NT2/D1 (cell line): ENCODE results near the gene PMEL.
A peak's percentile ranks its signal among the peaks of the same experiment; 100 is the strongest.
"Not testable (repeated sequence)": the region's sequence is repeated elsewhere in the genome, so short reads cannot be mapped to it uniquely, and the experiment has no call there.

Source experiments
- DNase-seq: peaks from one replicate; pipeline ENCODE4 v3.0.0-alpha.2; 2011; ENCODE audit warnings: low read depth, low spot score
- H3K27me3 ChIP-seq: 2 replicates; pipeline ENCODE4 v1.6.0; 2011; ENCODE audit warnings: mild to moderate bottlenecking; ENCODE audit not compliant: insufficient read length, insufficient read depth
- H3K36me3 ChIP-seq: 2 replicates; pipeline ENCODE4 v1.6.1; 2011; ENCODE audit warnings: mild to moderate bottlenecking, low read length, mixed read lengths; ENCODE audit not compliant: insufficient read depth, insufficient read length
- H3K4me1 ChIP-seq: 2 replicates; pipeline ENCODE4 v1.5.1; 2011; ENCODE audit not compliant: insufficient read depth, insufficient read length
- H3K4me3 ChIP-seq: 2 replicates; pipeline ENCODE4 v1.5.1; 2011; ENCODE audit warnings: low read depth; ENCODE audit not compliant: insufficient read length
- H3K9ac ChIP-seq: 2 replicates; pipeline ENCODE4 v1.6.0; 2011; ENCODE audit warnings: low read depth; ENCODE audit not compliant: insufficient read length
- H3K9me3 ChIP-seq: 2 replicates; pipeline ENCODE4 v1.5.1; 2011; ENCODE audit warnings: mild to moderate bottlenecking, low read length; ENCODE audit not compliant: insufficient read depth
- SUZ12 ChIP-seq: IDR thresholded peaks from 2 replicates; pipeline ENCODE4 v1.6.1; 2011; ENCODE audit not compliant: insufficient read length, insufficient read depth; ENCODE audit errors: extremely low read depth
- YY1 ChIP-seq: IDR thresholded peaks from 2 replicates; pipeline ENCODE4 v1.6.1; 2011; ENCODE audit not compliant: insufficient read length, insufficient read depth
- ZNF274 ChIP-seq: IDR thresholded peaks from 2 replicates; pipeline ENCODE4 v1.6.1; 2011; ENCODE audit warnings: mild to moderate bottlenecking, low read depth, low read length

PMEL gene

DNA sequence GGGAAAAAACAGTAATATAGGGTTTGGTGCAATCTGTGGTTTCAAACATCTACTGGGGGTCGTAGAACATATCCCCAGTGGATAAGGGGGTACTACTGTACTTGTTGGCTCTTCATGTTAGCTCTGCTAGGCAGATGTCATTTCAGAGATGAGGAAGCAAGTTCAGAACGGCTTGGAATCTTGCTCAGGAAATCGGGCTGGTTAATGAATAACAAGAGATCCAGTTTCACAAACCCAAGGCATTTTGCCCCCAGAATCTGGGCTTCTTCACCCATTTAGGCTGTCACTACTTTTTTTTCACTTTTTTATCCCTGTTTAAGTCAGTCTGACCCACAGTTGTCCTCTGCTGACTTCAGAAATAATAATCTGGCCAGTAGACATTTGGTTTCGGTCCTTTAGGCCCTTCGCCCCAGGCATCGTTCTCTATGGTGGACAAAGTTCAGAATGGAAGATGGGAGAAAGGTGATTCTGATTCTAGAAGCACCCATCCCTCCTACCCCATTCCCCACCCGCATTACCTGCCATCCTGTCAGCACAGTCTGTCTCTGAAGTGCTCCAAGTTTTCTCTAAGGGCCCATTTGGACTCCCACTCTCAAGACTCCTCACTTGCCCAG is 35.8 kb upstream of the PMEL start:
- peaks cover 28% of the 10 kb centered on the region for H3K36me3 ChIP-seq
- no peak overlapping the region for H3K9ac ChIP-seq
- H3K4me3 ChIP-seq: no peak overlapping the region
- peaks cover 3% of the 10 kb centered on the region for H3K4me1 ChIP-seq
- H3K9me3 ChIP-seq: no peaks in the 10 kb centered on the region; the same call in 1 of the 2 replicates
- no peaks in the 10 kb centered on the region for H3K27me3 ChIP-seq
- TF ChIP-seq ZNF274: no peak
- TF ChIP-seq YY1: no peak
- TF ChIP-seq SUZ12: no peak
- no peak for DNase-seq

DNA sequence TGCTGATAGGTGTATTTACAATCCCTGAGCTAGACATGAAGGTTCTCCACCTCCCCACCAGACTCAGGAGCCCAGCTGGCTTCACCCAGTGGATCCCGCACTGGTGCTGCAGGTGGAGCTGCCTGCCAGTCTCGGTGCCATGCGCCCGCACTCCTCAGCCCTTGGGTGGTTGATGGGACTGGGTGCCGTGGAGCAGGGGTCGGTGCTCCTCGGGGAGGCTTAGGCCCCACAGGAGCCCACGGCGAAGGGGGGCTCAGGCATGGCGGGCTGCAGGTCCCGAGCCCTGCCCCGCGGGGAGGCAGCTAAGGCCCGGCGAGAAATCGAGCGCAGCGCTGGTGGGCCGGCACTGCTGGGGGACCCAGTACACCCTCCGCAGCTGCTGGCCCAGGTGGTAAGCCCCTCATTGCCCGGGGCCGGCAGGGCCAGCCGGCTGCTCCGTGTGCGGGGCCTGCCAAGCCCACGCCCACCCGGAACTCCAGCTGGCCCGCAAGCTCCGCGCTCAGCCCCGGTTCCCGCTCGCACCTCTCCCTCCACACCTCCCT is 34.2 kb upstream of the PMEL start:
- H3K27me3 ChIP-seq, DNase-seq, H3K4me3 ChIP-seq, H3K9ac ChIP-seq, H3K4me1 ChIP-seq, H3K9me3 ChIP-seq: not testable (repeated sequence)
- peaks cover 37% of the 10 kb centered on the region for H3K36me3 ChIP-seq

DNA sequence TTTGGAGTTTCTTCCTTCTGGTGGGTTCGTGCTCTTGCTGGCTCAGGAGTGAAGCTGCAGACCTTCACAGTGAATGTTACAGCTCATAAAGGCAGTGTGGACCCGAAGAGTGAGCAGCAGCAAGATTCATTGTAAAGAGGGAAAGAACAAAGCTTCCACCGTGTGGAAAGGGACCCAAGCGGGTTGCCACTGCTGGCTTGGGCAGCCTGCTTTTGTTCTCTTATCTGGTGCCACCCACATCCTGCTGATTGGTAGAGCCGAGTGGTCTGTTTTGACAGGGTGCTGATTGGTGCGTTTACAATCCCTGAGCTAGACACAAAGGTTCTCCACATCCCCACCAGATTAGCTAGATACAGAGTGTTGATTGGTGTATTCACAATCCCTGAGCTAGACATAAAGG is 33.7 kb upstream of the PMEL start:
- not testable (repeated sequence) for H3K4me3 ChIP-seq, H3K9ac ChIP-seq, H3K4me1 ChIP-seq, DNase-seq, H3K9me3 ChIP-seq, H3K27me3 ChIP-seq
- H3K36me3 ChIP-seq: peaks cover 39% of the 10 kb centered on the region

DNA sequence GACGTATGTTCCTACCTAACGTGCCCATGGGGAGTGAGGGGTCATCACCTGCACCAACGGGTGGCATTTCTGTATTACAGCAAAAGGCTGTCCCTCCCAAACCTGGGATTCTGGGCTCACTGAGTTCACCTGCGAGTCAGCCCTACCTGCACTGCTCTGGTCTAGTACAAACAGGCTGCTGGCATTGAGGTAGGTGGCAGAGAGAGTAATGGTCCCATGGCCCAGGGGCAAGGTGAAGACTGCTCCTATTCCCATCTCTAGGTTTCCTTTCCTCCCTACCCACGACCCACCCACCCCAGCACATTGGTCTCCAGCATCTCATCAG is 31.7 kb upstream of the PMEL start:
- Histone ChIP-seq H3K36me3 (peaks cover 45% of the 10 kb centered on the region), H3K9me3 (no peaks in the 10 kb centered on the region; the same call in 1 of the 2 replicates), H3K27me3 (no peaks in the 10 kb centered on the region), H3K9ac (peak overlapping the region; percentile 88), H3K4me3 (peak overlapping the region; percentile 80), H3K4me1 (peaks cover 3% of the 10 kb centered on the region)
- no peak for DNase-seq
- TF ChIP-seq ZNF274: no peak
- no peak for TF ChIP-seq SUZ12
- no peak for TF ChIP-seq YY1

DNA sequence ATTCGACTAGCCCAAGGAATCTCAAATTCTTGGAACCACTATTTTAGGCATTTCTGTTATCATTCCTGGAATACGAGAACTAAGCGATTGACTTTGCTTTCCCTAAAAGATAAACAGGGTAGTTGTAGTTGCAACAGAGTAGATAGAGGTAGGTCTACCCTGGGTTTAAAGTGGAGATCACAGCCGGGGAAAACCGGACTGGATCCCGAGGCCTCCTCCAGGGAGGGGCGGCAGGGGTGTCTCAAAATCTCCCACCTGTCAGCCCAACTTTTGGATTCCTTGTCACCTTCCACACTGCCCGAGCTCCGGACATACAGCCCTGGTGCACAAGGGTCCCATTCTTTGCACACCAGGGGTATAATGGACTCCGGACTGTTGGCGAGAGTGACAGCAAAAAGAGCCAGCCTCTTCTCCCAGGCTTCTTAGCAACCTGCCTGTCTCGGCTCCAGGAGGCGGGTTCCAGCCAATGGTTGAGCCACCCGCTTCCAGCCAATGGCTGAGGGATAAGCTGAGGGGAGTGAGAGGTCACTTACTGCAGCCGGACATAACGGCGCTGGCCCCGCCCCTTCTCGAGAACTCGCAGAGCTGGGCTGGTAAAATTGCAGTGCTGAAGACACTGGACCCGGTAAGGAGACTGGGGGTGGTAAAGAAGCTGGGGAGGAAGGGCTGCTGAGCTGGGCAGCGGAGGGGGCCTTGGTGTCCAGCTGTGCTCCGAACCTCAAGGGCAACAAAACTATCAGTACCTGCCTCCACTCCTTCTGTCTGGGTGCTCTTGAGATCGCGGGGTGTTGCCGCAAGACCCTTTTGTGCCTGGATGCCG is 31.1 kb upstream of the PMEL start, which contains the start of gene SUOX:
Gene SUOX (plus strand): TSS at position 562 of the 820 bp plus-strand sequence. CDS start 4,946 bp downstream, outside the sequence.
- TF ChIP-seq SUZ12: no peak
- no peak for TF ChIP-seq ZNF274
- TF ChIP-seq YY1: no peak
- Histone ChIP-seq H3K27me3 (no peaks in the 10 kb centered on the region), H3K36me3 (peaks cover 45% of the 10 kb centered on the region), H3K4me1 (peaks cover 3% of the 10 kb centered on the region), H3K9me3 (no peaks in the 10 kb centered on the region; the same call in 1 of the 2 replicates), H3K4me3 (peak within 1 kb of the TSS; percentile 80), H3K9ac (peak within 1 kb of the TSS; percentile 88)
- DNase-seq: peak; percentile 95

DNA sequence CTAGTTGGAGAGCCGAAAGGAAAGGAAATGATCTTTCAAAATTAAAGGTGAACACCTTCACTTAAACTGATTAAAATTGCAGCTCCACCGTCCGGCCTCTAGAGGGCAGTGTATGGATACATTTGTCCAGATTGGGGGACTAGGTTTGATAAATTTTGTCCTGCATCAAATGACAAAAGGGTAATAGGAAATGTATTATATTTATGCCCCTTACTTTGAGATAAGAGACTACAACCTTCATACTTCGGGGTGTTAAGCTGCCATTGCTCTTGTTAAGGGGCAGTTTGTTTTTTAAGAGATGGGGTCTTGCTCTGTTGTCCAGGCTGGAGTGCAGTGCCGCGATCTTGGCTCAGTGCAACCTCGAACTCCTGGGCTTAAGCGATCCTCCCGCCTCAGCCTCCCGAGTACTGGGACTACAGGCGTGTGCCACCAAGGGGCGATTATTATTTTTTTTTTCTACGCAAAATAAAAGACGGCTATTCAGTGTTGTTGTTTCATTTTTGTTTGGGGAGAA is 30.4 kb upstream of the PMEL start:
- Histone ChIP-seq H3K4me1 (peaks cover 3% of the 10 kb centered on the region), H3K9ac (peak overlapping the region; percentile 68), H3K36me3 (peaks cover 47% of the 10 kb centered on the region), H3K9me3 (no peaks in the 10 kb centered on the region; the same call in 1 of the 2 replicates), H3K4me3 (peak overlapping the region; percentile 32), H3K27me3 (no peaks in the 10 kb centered on the region)
- no peak for DNase-seq
- TF ChIP-seq ZNF274 (no peak), YY1 (no peak), SUZ12 (no peak)

DNA sequence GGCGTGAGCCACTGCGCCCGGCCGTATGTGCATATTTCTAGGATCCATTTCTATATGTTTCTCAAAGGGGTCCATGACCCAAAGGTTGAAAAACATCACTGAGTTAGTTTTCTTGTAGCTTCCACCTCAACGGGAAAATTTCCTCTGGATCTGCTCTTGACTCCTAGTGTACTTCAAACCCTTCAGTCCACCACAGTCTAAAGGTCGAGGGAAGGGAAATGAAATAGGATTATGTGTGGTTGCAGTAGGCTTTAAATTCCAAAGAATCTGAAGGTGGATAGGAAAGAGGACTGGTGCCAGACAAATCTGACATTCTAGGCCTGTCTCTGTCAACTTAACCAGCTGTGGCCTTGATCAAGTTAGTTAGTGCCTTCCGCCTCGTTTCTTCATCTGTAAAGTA is 29.5 kb upstream of the PMEL start:
- Histone ChIP-seq H3K27me3 (no peaks in the 10 kb centered on the region), H3K36me3 (peaks cover 56% of the 10 kb centered on the region)
- no peak for DNase-seq

More for the DNA sequence above, 29.5 kb upstream of the PMEL start:
- Histone ChIP-seq H3K9ac (no peak overlapping the region), H3K4me1 (peaks cover 3% of the 10 kb centered on the region), H3K4me3 (no peak overlapping the region), H3K9me3 (no peaks in the 10 kb centered on the region; the same call in 1 of the 2 replicates)
- TF ChIP-seq SUZ12: no peak
- TF ChIP-seq YY1: no peak
- TF ChIP-seq ZNF274: no peak
